Activated CD4-positive, alpha-beta T cell treated with anti-CD3 and anti-CD28 coated beads, Interleukin-2, amount 10 ng/mL, durations not matched to agents 7 days and 5 days (primary cell): ENCODE results near the gene LARGE1. TPM values are rescaled to one million over a fixed set of nuclear protein-coding genes. Genes with fewer than 3 reads are reported as not detected.
"Not testable (repeated sequence)": the region's sequence is repeated elsewhere in the genome, so short reads cannot be mapped to it uniquely, and the experiment has no call there.

Experiments
- CTCF ChIA-PET: fragments of 350-600 bp; sonication (Branson Sonifier 250); formaldehyde crosslinking; loops from one replicate; lab custom pipeline; 2021; ENCODE audit warnings: antibody characterized with exemption; lab: Charles Lee
- POLR2A ChIA-PET: fragments of 350-600 bp; sonication (Branson Sonifier 250); formaldehyde crosslinking; loops from one replicate; lab custom pipeline; 2021; ENCODE audit warnings: antibody characterized with exemption; lab: Charles Lee
- DNase-seq: peaks from one replicate; pipeline ENCODE4 v3.0.0-alpha.2; 2020
- H3K27ac Mint-ChIP-seq: one replicate; pipeline ENCODE4 v1.8.0; 2021; ENCODE audit warnings: mild to moderate bottlenecking, moderate library complexity, mixed read lengths
- H3K27me3 Mint-ChIP-seq: one replicate; pipeline ENCODE4 v1.8.0; 2021; ENCODE audit warnings: mixed read lengths
- H3K36me3 Mint-ChIP-seq: one replicate; pipeline ENCODE4 v1.8.0; 2021; ENCODE audit warnings: low read depth, mixed read lengths
- H3K4me1 Mint-ChIP-seq: one replicate; pipeline ENCODE4 v1.8.0; 2021; ENCODE audit warnings: mixed read lengths
- H3K4me3 Mint-ChIP-seq: one replicate; pipeline ENCODE4 v1.8.0; 2021; ENCODE audit warnings: mild to moderate bottlenecking, moderate library complexity, mixed read lengths
- H3K9me3 Mint-ChIP-seq: one replicate; pipeline ENCODE4 v1.8.0; 2021; ENCODE audit warnings: mixed read lengths
- total RNA-seq, 2 experiments: library from RNA; stranded (reverse); gene quantifications; one replicate each; pipeline ENCODE4 v1.2.3, GENCODE V29; 2021

LARGE1 gene
- total RNA-seq, 2 experiments from 2014 or later = 0.21 to 0.40 TPM

DNA sequence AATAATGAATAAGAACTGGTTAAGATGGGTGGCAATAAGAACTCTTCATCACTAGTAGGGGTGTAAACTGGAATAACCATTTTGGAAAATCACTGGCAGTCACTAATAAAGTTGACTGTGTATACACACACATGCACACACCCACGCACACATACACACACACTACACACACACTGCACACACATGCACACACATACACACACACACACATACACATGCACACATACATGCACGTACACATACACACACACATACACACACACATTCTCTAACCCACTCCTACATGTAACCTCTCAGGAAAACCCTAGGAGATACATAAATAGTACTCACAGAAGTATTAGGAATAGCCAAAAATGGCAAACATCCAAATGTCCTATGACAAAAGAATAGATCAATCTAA, 455.6 kb downstream of the LARGE1 start:
- Mint-ChIP-seq H3K27me3 (no peaks in the 10 kb centered on the region), H3K4me1 (no peaks in the 10 kb centered on the region), H3K27ac (no peak overlapping the region), H3K36me3 (no peaks in the 10 kb centered on the region), H3K4me3 (no peak overlapping the region), H3K9me3 (peaks cover 12% of the 10 kb centered on the region)
- POLR2A ChIA-PET = no interaction called here
- no peak for DNase-seq
- CTCF ChIA-PET = no interaction called here

DNA sequence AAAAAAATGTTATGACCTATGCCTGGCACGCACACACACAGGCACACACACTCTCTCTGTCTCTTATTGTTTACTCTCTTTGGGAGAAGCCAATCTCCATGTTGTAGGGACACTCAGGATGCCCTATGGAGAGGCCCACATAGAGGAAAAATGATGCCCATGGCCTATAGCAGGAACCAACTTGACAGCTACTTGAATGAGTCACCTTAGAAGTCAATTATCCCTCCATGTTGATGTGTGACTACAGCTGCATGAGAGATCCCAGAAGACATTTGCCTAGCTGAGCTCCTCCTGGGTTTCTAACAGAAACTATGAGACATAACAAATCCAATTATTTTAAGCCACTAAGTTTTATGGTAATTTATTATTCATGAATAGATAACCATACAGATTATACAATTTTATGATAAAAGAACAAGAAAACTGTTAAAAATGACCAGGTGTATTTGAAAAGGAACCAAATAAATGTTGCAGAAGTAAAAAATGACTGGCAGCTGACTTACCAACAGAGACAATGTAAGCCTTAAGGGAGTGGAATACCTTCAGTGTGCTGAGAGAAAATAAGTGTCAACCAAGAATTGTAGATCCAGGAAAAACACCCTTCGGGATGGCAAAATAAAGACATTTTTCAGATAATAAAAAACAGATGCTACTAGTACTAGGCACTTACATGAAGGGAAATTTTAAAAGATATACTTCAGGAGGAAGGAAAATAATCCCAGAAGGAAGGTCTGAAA, 458.4 kb downstream of the LARGE1 start:
- POLR2A ChIA-PET = no interaction called here
- DNase-seq = no peak
- Mint-ChIP-seq H3K4me3 (no peak overlapping the region), H3K27me3 (no peaks in the 10 kb centered on the region), H3K36me3 (no peaks in the 10 kb centered on the region), H3K9me3 (peaks cover 5% of the 10 kb centered on the region), H3K4me1 (no peaks in the 10 kb centered on the region), H3K27ac (no peak overlapping the region)
- CTCF ChIA-PET = no interaction called here

DNA sequence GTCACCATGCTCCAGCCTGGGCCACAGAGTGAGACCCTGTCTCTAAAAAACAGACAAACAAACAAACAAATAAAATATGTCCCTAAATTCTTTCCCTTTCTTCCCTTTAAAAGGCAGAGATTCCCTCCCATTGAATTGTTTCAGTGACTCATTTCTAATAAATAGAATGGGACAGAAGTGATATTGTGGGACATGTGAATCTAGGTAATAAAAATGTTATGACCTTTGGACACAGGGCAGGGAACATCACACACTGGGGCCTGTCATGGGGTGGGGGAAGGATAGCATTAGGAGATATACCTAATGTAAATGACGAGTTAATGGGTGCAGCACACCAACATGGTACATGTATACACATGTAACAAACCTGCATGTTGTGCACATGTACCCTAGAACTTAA, 459.0 kb downstream of the LARGE1 start:
- H3K4me1 Mint-ChIP-seq, H3K27ac Mint-ChIP-seq, H3K9me3 Mint-ChIP-seq, H3K36me3 Mint-ChIP-seq, POLR2A ChIA-PET, H3K27me3 Mint-ChIP-seq, H3K4me3 Mint-ChIP-seq, CTCF ChIA-PET, DNase-seq: not testable (repeated sequence)

DNA sequence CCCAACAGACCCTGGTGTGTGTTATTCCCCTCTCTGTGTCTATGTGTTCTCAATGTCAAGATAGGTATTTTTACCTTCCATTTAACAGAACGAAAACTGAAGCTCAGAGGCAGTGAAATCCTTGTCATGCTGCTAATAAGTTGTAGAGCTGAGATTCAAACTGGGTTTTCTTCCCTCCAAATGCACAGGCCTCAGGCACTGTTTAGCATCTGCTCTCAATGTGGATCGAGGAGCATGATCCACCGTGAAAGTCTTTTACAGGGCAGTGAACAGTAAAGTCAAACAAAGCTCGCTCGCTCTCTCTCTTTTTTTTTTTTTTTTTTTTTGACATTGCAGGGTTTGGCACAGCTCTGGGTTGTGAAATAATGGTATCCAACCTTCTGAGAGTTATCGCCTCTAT, 461.1 kb downstream of the LARGE1 start:
- Mint-ChIP-seq H3K27me3 (no peaks in the 10 kb centered on the region), H3K4me1 (no peaks in the 10 kb centered on the region), H3K9me3 (peaks cover 5% of the 10 kb centered on the region)

DNA sequence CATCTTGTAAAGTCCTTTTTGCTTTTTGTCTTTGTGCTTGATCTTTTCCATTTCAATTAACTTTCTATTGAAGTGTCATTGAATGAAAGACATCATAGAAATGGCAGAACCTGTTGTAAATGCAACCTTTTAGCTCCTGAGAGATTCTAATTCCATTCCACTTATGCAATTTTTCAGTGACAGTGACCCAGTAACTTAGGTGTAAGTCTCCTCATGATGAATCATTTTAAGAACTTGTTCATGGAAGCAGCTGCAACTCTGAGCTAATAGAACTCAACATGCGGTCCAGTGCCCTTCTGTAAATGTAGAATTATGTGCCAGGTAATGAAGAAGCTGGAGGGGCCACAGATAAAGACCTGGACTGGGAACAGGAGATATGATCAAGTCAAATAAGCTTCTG, 463.8 kb downstream of the LARGE1 start:
- no peaks in the 10 kb centered on the region for H3K36me3 Mint-ChIP-seq
- POLR2A ChIA-PET = no interaction called here
- H3K9me3 Mint-ChIP-seq = peaks cover 3% of the 10 kb centered on the region
- H3K4me1 Mint-ChIP-seq = no peaks in the 10 kb centered on the region
- DNase-seq = no peak
- no peak overlapping the region for H3K27ac Mint-ChIP-seq
- H3K4me3 Mint-ChIP-seq = no peak overlapping the region
- CTCF ChIA-PET = no interaction called here
- H3K27me3 Mint-ChIP-seq = no peaks in the 10 kb centered on the region

More for the DNA sequence above, 461.1 kb downstream of the LARGE1 start:
- CTCF ChIA-PET = no interaction called here
- no peak overlapping the region for H3K27ac Mint-ChIP-seq
- no peaks in the 10 kb centered on the region for H3K36me3 Mint-ChIP-seq
- no peak overlapping the region for H3K4me3 Mint-ChIP-seq
- POLR2A ChIA-PET = no interaction called here
- no peak for DNase-seq

DNA sequence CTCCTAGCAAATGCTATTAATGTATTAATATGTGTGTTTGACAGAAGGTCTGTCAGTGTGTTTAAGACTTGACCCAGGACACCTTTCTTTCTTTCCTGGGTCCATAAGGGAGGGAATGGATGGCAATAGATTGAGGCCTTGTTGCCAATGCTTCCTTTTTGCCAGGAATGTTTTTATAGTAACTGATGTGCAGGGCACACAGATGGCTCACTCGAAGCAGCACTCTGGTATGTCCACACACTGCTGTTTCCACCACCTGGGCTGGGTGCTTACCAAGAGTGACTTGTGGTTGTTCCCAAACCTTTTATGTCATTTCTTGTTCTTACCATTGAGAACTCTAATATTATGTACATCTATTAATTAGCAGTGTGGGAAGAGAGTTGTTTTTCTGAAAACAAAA, 465.2 kb downstream of the LARGE1 start:
- Mint-ChIP-seq H3K27ac (no peak overlapping the region), H3K9me3 (no peaks in the 10 kb centered on the region), H3K4me3 (no peak overlapping the region), H3K36me3 (no peaks in the 10 kb centered on the region), H3K4me1 (no peaks in the 10 kb centered on the region), H3K27me3 (no peaks in the 10 kb centered on the region)
- no peak for DNase-seq
- ChIA-PET CTCF (no interaction called here), POLR2A (no interaction called here)

DNA sequence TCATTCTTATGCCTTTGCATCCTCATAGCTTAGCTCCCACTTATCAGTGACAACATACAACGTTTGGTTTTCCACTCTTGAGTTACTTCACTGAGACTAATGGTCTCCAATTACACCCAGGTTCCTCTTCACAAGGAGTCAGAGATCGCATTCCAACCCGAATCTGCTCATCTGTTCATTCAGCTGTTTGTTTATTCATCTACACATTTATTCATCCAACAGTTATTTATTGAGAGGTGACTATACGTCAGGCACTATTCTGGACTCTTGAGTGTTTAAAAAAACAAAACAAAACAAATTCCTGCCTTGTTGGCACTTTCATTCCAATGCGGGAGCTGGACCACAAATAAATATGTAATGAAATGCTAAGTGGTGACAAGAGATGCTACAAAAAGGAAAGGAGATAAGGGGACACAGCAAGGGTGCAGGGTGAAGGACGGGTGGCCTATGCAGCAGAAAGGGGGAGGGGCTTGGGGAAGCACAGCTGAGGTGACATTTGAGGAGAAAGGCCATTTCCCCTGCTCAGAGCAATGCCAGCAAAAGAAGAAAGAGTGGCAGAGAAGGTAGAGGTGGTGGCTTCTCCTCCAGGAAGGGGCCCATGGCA, 468.3 kb downstream of the LARGE1 start:
- no peaks in the 10 kb centered on the region for H3K27me3 Mint-ChIP-seq
- no peaks in the 10 kb centered on the region for H3K36me3 Mint-ChIP-seq
- no peak overlapping the region for H3K4me3 Mint-ChIP-seq
- ChIA-PET CTCF (no interaction called here), POLR2A (no interaction called here)
- no peak for DNase-seq
- H3K4me1 Mint-ChIP-seq = no peaks in the 10 kb centered on the region
- H3K27ac Mint-ChIP-seq = no peak overlapping the region
- H3K9me3 Mint-ChIP-seq = peaks cover 2% of the 10 kb centered on the region

DNA sequence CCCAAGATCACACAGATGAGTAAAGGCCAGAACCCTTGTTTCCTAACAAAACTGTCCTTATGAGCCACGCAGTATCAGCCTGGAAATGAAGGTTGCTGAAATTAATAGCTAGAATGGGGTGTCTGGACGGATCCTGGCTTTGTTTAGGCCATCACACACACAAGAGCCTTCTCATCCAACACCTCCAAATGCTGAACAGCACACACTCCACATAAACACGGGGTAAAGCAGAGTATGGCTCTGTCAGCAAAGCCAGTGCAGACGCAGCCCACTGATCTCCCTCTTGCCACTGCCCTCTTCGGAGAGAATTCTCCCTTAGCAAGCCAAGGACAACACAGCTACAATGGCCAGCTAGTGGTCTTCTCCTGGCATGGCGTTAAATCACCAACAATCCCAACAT, 469.5 kb downstream of the LARGE1 start:
- H3K9me3 Mint-ChIP-seq = peaks cover 2% of the 10 kb centered on the region
- H3K4me1 Mint-ChIP-seq = no peaks in the 10 kb centered on the region
- H3K36me3 Mint-ChIP-seq = no peaks in the 10 kb centered on the region
- POLR2A ChIA-PET = no interaction called here
- CTCF ChIA-PET = no interaction called here
- H3K27me3 Mint-ChIP-seq = no peaks in the 10 kb centered on the region
- no peak for DNase-seq
- H3K4me3 Mint-ChIP-seq = no peak overlapping the region
- no peak overlapping the region for H3K27ac Mint-ChIP-seq

DNA sequence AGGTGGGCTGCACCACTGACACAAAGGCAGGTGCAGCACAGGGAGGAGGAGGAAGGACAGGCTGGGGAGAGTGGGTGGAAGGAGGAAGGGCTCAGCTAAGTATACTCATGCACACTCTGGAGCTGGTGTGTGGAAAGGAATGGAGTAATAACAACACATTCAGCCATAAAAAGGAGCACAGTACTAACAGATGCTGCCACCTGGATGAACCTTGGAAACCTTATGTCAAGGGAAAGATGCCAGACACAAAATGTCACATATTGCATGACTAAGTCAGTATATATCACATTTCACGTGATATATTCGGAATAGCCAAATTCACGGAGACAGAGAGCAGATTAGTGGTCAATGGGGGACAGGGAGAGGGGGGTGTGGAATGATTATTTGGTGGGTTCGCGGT, 472.5 kb downstream of the LARGE1 start:
- no peak for DNase-seq
- Mint-ChIP-seq H3K27ac (no peak overlapping the region), H3K36me3 (no peaks in the 10 kb centered on the region), H3K4me3 (no peak overlapping the region), H3K27me3 (no peaks in the 10 kb centered on the region), H3K4me1 (no peaks in the 10 kb centered on the region), H3K9me3 (peaks cover 2% of the 10 kb centered on the region)
- ChIA-PET CTCF (no interaction called here), POLR2A (no interaction called here)

DNA sequence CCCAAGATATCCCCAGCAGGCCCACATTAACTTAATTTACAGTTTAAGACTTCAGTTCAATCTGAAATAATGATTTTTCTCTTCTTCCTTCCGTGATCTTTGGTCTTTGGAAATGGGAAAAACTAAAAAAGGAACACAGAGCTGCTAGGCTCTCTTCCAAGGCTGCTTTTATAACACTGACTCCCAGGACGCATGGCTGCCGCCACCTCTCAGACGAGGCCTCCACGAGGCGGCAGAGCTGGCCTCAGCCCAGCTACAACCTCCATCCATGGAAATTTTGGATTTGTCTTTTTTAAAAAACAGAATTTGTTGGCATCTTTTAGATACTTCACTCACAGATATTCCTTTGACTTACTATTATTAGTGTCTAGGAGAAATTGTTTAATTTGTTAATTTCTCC, 476.6 kb downstream of the LARGE1 start:
- POLR2A ChIA-PET = no interaction called here
- Mint-ChIP-seq H3K4me1 (no peaks in the 10 kb centered on the region), H3K36me3 (no peaks in the 10 kb centered on the region), H3K27ac (no peak overlapping the region), H3K9me3 (peaks cover 2% of the 10 kb centered on the region), H3K27me3 (no peaks in the 10 kb centered on the region), H3K4me3 (no peak overlapping the region)
- CTCF ChIA-PET = no interaction called here
- DNase-seq = no peak

DNA sequence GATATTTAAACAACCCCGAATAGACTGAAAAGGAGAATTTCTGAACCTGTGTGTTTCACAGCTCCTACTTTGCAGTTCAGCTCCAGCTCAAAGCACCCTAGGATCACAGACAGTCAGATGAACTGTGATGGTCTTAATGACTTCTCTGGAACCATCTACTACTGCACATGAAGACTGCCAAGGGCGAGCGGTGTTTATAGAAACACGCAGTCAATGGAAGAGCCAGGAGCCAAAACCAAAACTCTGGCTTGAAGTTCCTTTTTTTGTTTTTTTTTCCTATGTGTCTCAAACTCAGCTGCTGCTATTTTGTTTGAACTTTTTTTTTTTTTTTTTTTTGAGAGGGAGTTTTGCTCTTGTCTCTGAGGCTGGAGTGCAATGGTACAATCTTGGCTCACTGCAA, 479.5 kb downstream of the LARGE1 start:
- peaks cover 2% of the 10 kb centered on the region for H3K9me3 Mint-ChIP-seq
- no peaks in the 10 kb centered on the region for H3K27me3 Mint-ChIP-seq
- no peak for DNase-seq
- POLR2A ChIA-PET = no interaction called here
- H3K36me3 Mint-ChIP-seq = no peaks in the 10 kb centered on the region
- H3K4me1 Mint-ChIP-seq = no peaks in the 10 kb centered on the region
- H3K4me3 Mint-ChIP-seq = no peak overlapping the region
- CTCF ChIA-PET = no interaction called here
- H3K27ac Mint-ChIP-seq = no peak overlapping the region

DNA sequence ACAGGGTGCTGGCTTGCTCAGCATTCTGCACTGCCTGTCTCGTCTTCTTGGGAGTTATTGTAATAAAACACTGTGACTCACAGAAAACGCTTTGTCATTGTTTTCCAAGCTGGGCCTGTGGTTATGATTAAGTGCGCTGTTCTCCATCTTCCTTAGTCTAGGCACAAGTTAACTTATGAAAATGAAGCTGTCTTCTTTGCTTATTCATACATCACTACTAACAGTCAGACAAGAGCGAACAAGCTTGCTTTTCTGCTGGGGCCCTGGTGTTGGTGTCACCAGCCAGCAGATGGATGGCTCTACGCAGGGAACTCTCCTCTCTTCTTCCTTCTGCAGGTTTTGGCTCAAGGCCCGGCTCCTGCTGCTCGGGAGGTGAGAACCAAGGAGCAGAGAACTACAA, 482.0 kb downstream of the LARGE1 start:
- no peaks in the 10 kb centered on the region for H3K27me3 Mint-ChIP-seq
- H3K36me3 Mint-ChIP-seq = no peaks in the 10 kb centered on the region
- no peaks in the 10 kb centered on the region for H3K4me1 Mint-ChIP-seq
- POLR2A ChIA-PET = no interaction called here
- CTCF ChIA-PET = interaction anchor here (1.0 kb wide), 1 partner anchor 10 kb away, joined by 4 read pairs; no protein-coding TSS in a partner anchor
- H3K4me3 Mint-ChIP-seq = no peak overlapping the region
- H3K27ac Mint-ChIP-seq = no peak overlapping the region
- DNase-seq = no peak
- H3K9me3 Mint-ChIP-seq = peaks cover 2% of the 10 kb centered on the region

DNA sequence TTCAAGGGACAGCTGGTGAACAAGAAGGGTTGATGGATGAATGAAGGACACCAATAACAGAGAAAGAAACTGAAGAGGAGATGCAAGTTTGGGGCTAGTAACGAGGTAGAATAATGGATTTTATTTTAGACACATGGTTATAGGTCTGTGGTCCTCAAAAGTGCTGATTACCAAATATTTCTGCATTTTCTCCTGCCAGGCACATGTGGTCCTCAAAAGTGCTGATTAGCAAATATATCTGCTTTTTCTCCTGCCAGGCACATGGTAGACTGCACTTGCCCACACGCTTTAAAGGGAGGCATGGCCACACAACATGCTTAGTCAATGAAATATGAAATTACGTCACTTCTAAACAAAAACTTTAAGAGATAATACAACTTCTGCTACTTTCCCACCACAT, 489.0 kb downstream of the LARGE1 start:
- H3K36me3 Mint-ChIP-seq = no peaks in the 10 kb centered on the region
- DNase-seq = no peak
- H3K9me3 Mint-ChIP-seq = no peaks in the 10 kb centered on the region
- ChIA-PET CTCF (no interaction called here), POLR2A (no interaction called here)
- H3K4me3 Mint-ChIP-seq = no peak overlapping the region
- no peaks in the 10 kb centered on the region for H3K27me3 Mint-ChIP-seq
- no peaks in the 10 kb centered on the region for H3K4me1 Mint-ChIP-seq
- H3K27ac Mint-ChIP-seq = no peak overlapping the region

DNA sequence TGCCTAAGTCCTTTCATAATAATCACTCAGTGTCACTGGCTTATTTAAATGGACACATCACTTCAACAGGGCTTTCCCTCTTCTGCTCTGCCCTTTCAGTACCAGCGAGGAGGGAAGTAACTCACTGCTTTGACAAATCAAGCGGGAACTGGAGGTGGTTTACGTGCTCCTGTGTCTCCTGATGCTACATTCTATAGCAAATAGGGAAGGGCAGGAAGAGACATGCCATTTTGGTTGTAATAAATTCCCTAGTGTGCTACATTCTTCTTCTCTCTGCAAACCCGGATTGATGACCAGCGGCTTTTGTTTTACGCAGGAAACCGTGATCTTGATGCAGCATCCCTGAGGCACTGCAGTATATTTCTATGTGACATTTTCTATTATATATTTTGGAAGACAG, 491.0 kb downstream of the LARGE1 start:
- CTCF ChIA-PET = interaction anchor here (0.6 kb wide), 1 partner anchor 35 kb away, joined by 3 read pairs; no protein-coding TSS in a partner anchor
- H3K4me1 Mint-ChIP-seq = no peaks in the 10 kb centered on the region
- H3K27me3 Mint-ChIP-seq = no peaks in the 10 kb centered on the region
- H3K4me3 Mint-ChIP-seq = no peak overlapping the region
- H3K9me3 Mint-ChIP-seq = no peaks in the 10 kb centered on the region
- no peak overlapping the region for H3K27ac Mint-ChIP-seq
- POLR2A ChIA-PET = no interaction called here
- H3K36me3 Mint-ChIP-seq = no peaks in the 10 kb centered on the region
- no peak for DNase-seq
